G401.6 (cell line): ENCODE measurements around the gene SMAD2.

ENCODE experiments used
- FAIRE-seq: peaks from 2 replicates; lab custom pipeline; 2012; peaks lifted over from hg19 to GRCh38; lab: Jason Lieb, UNC

Gene SMAD2

GRCh38 chr18:47931718-47932103, 1.3 kb upstream of the SMAD2 start:
- no peak for FAIRE-seq

GRCh38 chr18:47930931-47931717, 665 bp upstream of the SMAD2 start:
- FAIRE-seq, result no peak

DNA sequence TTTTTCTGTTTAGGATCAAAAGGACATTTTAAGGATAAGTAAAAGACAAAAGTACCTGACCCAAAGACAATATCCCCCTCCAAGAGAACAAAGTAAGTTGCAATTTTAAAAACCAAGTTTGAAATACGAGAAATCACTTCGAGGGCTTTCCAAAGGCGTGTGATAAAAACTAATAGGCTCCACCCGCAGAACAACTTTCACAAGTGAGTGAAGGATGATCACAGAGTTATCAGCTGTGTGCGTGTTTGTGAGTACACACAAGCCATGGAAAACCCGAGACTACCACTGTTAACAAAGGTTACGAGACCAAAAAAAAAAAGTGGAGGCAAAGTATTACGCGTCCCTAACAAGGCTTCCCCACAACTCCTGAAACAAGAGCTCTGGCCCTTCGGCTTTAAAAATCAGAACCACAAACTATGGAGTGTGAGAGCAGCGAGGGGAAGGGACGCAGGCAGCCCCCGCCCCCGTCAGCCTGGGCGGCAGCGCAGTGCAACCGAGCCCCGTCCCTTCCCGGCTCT, 719 bp downstream of the SMAD2 start:
- FAIRE-seq, result no peak

- FAIRE-seq, result no peak
These were observed 2.0 kb downstream of the SMAD2 start for GRCh38 chr18:47928466-47928865.

DNA sequence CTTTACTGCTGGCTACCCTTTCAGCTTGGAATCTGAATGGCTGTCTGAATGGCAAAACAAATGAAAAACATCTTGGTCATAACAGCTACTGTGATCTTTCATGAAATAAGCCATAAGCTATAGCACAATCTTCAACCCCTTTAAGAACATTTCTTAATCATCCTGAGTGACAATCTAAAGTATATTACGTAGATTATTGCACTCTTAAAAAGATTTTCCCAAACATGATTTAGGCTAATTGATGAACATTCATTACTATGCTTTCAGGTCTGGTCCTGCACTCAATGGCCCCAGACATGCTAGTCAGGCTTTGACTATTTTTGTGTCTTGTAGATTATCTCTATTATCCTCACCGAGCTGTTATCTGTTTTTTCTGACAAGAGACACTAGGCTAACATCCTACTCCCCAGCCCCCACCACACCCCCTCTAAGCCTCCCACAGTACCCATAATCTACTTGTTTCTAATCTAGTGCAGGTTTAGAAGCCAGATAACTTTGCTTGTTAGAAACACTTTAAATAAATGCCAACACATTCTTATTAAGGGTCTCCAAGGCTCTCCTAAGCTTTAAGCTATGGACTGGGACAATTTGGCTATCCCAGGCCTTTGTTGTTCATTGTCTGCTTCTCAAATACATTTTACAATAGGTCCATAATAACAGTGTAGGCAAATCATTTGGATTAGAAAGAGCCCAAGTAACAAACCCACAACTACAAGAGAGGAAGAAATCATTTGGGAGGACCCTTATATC, 4.2 kb downstream of the SMAD2 start:
- no peak for FAIRE-seq

GRCh38 chr18:47919916-47920315, 10.5 kb downstream of the SMAD2 start:
- no peak for FAIRE-seq

DNA sequence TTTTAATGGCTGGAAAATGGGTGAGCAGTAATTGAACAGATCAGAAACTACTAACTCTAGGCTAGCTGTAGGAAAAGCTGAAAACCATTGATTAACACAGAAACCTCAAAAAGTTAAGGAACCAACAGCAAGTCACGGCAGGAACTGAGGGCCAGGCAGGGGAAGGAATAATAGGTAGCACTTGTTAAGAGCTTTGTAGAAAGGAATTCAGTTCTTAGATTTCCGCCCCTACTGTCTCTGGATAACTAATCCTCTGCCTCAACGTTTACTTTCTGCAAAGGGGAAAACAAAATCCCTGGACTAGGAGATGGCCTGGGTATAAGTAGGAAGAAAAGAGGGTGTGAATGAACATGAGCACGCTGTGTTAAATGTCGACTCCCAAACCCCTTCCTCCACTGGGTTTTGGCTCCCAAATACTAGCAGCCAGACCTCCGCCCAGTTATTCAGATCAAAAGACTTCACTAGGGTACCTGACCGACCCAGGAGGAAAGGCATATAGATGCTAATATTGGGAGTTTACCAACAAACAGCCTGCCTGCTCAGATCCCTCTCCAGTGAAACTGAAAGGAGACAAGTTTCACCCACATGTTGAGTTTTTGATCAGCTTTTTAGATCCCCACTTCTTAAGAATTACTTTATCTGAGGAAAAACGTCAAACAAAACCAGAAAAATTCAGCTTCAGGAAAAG, 12.4 kb downstream of the SMAD2 start:
- no peak for FAIRE-seq

- no peak for FAIRE-seq
These were observed 14.5 kb downstream of the SMAD2 start for GRCh38 chr18:47915930-47916329.

- FAIRE-seq, result no peak
These were observed 15.2 kb downstream of the SMAD2 start for GRCh38 chr18:47915229-47915628.

DNA sequence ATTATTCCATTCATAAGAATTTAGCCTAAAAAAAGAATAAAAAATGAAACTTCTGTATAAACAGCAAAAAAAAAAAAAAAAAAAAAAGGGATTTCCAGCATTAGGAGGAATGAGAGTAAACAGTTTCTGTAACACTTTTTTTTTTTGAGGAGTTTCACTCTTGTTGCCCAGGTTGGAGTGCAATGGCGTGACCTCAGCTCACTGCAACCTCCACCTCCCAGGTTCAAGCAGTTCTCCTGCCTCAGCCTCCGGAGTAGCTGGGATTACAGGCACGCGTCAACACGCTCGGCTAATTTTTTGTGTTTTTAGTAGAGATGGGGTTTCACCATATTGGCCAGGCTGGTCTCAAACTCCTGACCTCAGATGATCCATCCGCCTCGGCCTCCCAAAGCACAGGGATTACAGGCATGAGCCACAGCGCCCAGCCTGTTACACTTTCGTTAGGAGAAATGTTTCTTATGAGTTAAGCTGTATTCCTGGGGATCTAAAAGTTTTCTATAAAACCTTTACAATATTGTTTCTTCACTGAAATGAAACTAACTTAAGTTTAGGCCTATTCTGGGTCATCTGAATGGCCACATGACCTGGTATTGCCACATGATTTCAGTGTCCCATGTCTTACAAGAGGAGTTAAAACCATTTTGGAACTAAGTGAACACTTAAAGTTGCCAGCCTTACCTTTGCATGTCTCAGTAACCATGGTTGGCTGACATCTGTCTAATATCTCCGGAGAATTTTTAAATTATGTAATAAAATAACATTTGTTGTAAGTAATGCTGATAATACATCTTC, 17.5 kb downstream of the SMAD2 start:
- FAIRE-seq, result no peak

DNA sequence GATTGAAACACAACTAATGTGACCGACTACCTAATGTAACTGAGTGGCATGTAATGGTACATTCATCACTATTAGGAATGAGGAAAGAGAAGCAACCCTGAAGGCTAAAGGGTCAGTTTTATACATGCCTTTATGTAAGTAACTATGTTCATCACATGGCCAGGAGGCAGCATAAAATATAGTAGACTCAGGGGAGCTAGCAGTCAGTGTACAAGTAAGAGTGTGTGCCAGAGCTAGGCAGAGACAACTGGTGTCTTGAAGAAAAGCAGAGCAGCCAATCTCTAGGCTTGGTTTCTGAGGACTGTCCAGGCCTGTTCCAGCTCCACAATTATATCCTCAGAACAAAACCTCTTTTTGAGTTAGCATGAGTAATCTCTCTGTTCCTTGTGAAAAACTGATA, 18.1 kb downstream of the SMAD2 start:
- FAIRE-seq, result no peak

DNA sequence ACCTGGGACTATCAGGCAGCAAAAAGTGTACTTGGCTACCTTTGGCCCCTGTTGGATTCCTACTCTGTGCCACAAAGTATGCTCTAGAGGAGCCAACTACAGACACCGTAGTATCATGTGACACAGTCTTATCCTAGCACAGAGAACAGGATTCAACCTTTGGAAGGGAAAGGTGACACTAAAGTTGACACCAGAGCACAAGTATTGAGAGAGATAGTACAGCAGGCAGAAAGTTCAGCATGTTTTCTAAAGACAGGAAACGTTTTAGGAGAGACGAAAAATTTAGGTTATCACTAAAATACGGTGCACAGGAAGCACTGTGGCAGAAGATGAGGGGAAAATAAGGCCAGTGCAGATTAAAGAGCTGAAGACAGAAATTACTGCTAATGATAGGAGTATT, 18.6 kb downstream of the SMAD2 start:
- FAIRE-seq, result no peak

DNA sequence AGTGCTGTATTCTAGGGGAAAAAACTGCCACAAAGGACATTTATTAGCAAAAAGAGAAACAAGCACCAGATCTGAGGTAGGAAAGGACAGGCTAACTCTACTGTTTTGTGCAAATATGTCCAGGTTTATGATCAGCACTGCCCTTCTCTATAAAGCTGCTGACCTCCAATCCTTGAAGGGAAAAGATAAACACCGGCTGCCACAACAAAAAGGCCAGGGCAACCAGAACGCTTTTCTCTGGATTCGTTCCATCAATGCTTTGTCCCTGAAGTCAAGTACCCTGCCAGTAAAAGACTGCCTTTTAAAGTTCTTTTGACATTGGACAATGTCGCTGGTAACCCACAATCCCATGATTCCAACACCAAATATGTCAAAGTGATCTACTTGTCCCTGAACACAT, 21.0 kb downstream of the SMAD2 start:
- no peak for FAIRE-seq

GRCh38 chr18:47908592-47908991, 21.9 kb downstream of the SMAD2 start:
- FAIRE-seq, result no peak

DNA sequence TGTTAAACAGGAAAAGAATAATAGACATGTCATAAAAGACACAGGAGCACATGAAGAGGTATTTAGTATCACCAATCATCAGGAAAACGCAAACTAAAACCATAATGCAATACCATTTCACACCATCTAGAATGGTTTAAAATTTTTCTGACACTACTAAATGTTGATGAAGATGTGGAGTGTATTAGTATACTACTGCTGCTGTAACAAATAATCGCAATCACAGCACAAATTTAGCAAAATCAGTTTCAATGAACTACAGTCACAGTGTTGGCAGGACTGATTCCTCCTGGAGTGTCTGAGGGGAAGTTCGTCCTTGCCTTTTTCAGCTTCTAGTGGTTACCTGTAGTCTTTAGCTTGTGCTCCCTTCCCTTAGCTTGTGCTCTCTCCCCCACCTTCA, 24.1 kb downstream of the SMAD2 start:
- FAIRE-seq, result no peak

- no peak for FAIRE-seq
These were observed 26.6 kb downstream of the SMAD2 start for GRCh38 chr18:47903809-47904208.

- FAIRE-seq, result no peak
These were observed 28.7 kb downstream of the SMAD2 start for GRCh38 chr18:47901624-47902362.

DNA sequence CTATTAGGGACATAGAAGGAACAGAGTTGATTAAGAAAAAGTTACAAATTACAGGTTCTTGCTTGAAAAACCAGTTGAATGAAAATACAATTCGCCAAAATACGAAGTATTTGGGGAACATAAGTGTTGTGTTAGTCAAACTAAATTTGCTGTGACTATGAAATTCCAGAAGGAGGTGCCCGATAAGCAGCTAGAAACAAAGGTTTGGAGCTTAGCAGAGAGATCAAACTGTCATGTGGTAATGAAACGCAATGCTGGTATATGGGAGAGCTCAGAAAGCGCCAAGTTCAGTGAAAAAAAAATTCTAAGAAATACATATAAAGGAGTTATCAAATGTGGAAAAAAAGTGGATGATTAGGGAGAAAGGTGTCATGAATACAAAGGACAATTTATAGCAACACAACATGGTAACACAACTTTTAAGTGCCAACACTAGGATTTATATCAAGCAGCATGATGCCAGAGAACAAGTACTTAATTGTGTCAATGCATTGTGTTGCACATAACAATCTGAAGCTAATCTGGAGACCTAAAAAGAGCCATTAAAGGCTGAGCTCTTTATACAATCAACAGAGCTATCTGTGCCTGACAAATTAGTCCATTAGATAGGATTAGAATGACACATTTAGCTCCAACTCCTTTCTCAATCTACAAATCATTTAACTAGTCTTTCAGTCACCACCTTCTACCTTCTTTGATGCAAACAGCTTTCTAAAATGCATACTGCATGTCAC, 31.2 kb downstream of the SMAD2 start:
- FAIRE-seq, result no peak

- FAIRE-seq, result no peak
These were observed 31.8 kb downstream of the SMAD2 start for GRCh38 chr18:47898696-47899095.

DNA sequence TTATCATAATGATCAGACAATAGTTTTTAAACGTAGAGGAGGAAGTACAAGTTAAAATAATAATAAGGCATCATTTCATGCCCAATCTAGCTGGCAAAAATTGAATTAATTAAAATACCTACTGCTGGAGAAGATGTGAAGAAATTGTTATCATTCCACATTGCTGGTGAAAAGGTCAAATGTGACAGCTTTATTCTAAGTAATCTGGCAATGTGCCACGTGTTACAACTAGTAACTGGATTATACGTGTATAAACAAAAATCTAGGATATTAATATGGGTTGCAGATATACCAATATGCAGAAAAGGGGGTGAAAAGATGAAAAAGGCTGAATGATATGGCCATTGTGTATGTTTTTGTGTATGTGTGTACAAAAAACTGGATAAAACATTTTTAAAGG, 32.4 kb downstream of the SMAD2 start:
- no peak for FAIRE-seq
